PC-9 (cell line): Measurements from ENCODE around the gene FGF14.

Experiments used
- CTCF ChIP-seq: fragments of 200-600 bp; sonication (generic); conservative IDR thresholded peaks from 2 replicates; pipeline ENCODE4 v1.6.1; 2017; ENCODE audit warnings: mixed run types, antibody characterized with exemption, mild to moderate bottlenecking, moderate library complexity
- EZH2 ChIP-seq: fragments of 200-600 bp; sonication (generic); IDR thresholded peaks from 2 replicates; pipeline ENCODE4 v1.8.0; 2017; ENCODE audit warnings: antibody characterized with exemption, low read depth

DNA sequence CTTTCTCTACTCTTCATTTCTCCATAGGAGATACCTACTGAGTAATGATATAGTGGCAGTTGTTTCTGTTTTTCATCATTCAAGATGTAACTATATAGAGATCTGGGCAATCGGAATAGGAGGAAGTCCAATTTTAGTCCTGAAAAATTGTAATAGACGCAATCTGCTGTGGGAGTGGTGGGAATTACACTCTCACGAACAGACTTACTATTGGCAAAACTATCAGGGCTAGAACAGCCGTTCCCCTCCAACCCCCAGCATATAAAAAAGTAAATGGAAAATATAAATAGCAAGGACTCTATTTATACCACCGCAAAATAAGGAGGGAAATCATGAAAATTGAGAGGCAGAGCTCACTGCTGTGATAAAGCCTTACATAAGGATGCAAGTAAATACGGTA, 330.1 kb downstream of the FGF14 start:
- no peak for TF ChIP-seq CTCF
- no peak for TF ChIP-seq EZH2
